Stimulated activated naive CD8-positive, alpha-beta T cell treated with anti-CD3 and anti-CD28 coated beads, Interleukin-15, amount 100 ng/mL, for 72 hours (primary cell): ENCODE data around the gene ARHGEF35.
A peak's percentile ranks its signal among the peaks of the same experiment; 100 is the strongest.
"Not testable (repeated sequence)": the region's sequence is repeated elsewhere in the genome, so short reads cannot be mapped to it uniquely, and the experiment has no call there.

Experiments used
- ATAC-seq: fragments of 150-1000 bp; cut with Tn5 transposase; 2 replicates; pipeline ENCODE4 v1.10.0; 2021; ENCODE audit warnings: mild to moderate bottlenecking, moderate library complexity
- DNase-seq, 2 donors: peaks; one replicate each; pipeline ENCODE4 v3.0.0; 2021 to 2022
- H3K27ac Mint-ChIP-seq, 2 donors: one replicate each; pipeline ENCODE4 v1.8.0; 2022; ENCODE audit warnings: mild to moderate bottlenecking in 2 of 2, mixed read lengths in 2 of 2, moderate library complexity in 2 of 2
- H3K27me3 Mint-ChIP-seq: one replicate; pipeline ENCODE4 v1.8.0; 2022; ENCODE audit warnings: mixed read lengths
- H3K4me1 Mint-ChIP-seq: one replicate; pipeline ENCODE4 v1.8.0; 2022; ENCODE audit warnings: mild to moderate bottlenecking, mixed read lengths
- H3K4me3 Mint-ChIP-seq, 2 donors: one replicate each; pipeline ENCODE4 v1.8.0; 2022; ENCODE audit warnings: mild to moderate bottlenecking in 2 of 2, mixed read lengths in 2 of 2, moderate library complexity in 1 of 2
- H3K9me3 Mint-ChIP-seq, 2 donors: one replicate each; pipeline ENCODE4 v1.8.0; 2022; ENCODE audit warnings: mixed read lengths in 2 of 2

Gene ARHGEF35

DNA sequence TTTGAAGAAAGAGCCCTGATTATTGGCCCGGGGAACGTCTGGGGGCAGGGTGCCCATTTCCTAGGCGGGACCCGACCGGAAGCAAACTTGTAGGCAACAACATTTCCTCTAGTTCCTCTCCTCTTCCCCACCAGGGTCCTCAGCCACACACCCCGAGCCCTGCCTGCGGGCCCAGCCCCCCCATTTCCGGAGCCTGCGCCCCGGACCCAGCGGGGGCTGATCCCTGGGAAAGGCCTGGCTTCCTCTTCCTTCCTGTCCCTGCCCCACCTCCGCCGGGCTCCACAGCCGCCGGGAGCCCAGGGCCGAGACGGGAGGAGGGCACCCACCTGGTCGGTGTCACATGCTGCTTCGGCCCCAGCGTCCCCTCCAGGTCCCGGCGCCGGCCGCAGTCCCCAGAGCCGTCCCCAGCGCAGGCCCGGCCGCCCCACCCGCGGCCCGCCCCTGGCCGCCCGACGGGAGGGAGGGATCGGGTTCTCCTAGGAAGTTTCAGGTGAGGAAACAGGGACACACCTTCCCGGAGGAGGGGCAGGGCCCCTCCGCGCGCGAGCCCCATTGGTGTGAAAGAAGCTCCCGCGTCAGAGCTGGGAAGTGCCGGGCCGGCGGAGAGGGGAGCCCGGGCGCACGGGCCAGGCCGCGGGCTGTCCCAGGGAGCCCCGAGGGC is at the start of gene ARHGEF35:
ARHGEF35 (minus strand) TSS at position 622 of the 661 bp plus-strand sequence. CDS start 7,450 bp downstream, outside the sequence.
- peak within 1 kb of the TSS in 1 of 2 donors; percentile 61 for H3K4me3 Mint-ChIP-seq
- H3K27me3 Mint-ChIP-seq, DNase-seq, H3K27ac Mint-ChIP-seq, H3K9me3 Mint-ChIP-seq, H3K4me1 Mint-ChIP-seq: not testable (repeated sequence)
- peak; percentile 82 for ATAC-seq

DNA sequence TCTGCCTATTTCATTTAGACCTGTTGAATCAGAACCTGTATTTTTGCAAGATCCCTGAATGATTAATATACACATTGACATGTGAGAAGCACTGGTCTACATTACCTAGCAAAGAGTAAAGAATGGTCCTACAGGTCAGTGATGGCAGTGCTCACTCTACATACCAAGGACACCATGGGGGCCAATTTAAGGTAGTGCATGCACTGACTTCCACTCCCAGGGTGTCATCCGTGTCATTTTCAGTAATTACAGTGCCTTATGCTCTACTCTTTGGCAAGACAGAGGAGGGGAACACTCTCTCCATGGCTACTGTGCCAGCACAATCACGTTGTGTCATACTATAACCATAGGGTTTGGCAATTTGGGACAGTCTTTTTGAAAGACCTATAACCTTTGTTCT is 49.7 kb upstream of the ARHGEF35 start:
- H3K4me1 Mint-ChIP-seq, H3K27ac Mint-ChIP-seq, H3K9me3 Mint-ChIP-seq, DNase-seq, H3K4me3 Mint-ChIP-seq, ATAC-seq, H3K27me3 Mint-ChIP-seq: not testable (repeated sequence)

DNA sequence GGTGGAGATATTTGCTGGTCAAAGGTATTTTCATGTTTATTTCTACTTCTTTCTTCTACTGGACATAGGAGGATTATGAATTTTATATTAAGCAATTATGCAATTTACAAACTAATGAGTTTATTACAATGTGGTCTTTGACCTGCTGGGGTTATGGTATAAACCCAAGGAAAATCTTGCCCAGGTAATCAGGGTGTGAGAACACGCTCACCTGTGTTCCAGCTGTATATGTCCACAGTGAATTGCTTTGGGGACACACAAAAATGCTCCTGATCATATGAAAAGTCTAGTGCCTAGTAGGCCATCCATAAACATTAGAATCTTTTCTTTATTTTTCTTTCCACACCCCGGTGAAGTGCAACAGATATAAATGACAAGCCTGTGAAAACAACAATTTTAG is 43.7 kb upstream of the ARHGEF35 start, which contains the start of gene OR2A42:
OR2A42 (minus strand) TSS at position 241 of the 400 bp plus-strand sequence. CDS start 6,762 bp downstream, outside the sequence.
- not testable (repeated sequence) for H3K4me1 Mint-ChIP-seq, H3K27me3 Mint-ChIP-seq, DNase-seq, H3K4me3 Mint-ChIP-seq, ATAC-seq, H3K9me3 Mint-ChIP-seq, H3K27ac Mint-ChIP-seq

DNA sequence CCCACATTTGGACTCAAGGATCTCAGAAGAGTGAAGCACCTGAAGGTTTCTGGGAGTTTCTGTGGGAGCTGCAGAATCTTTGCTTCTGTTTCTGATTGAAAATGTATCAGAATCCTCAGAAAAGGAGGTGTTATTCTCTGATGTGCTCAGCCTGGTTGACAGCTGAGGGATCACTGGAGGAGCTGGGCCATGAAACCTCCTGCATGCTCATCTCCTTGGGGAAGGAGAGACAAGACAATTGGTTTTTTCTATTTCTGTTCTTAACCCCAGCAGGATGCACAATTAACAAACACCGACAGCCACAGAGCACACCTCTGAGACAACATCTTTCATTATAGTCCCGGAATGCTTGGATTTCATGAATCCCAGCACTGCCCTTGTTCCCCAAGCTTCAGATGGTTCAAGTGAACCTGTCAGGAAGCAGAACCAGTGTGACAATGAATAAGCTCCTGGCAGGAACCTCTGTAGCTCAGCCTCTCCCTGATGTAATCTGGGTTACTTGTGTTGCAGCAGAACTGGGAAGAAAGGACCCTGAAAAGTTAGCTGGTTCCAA is 43.0 kb upstream of the ARHGEF35 start:
- H3K27ac Mint-ChIP-seq, DNase-seq, ATAC-seq, H3K9me3 Mint-ChIP-seq, H3K27me3 Mint-ChIP-seq, H3K4me3 Mint-ChIP-seq, H3K4me1 Mint-ChIP-seq: not testable (repeated sequence)

DNA sequence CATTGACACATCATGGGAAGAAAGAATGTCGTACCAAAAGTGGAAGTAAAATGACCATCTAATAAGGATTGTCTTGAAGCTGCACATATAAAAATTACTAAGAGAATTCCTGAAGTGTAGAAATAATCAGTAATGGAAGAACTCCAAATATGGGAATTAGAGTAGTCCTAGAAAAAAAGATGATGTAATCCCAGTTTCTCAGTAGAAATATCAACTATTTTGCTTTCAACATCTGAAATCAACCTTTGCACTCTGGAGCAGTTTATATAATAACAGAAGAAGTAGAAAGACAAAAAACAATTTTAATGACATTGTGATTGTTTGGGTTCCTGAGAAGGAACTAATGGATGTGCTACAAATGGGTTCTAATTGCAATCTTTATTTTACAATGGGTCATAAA is 37.4 kb upstream of the ARHGEF35 start:
- not testable (repeated sequence) for H3K9me3 Mint-ChIP-seq, DNase-seq, H3K4me1 Mint-ChIP-seq, H3K27ac Mint-ChIP-seq, ATAC-seq, H3K4me3 Mint-ChIP-seq, H3K27me3 Mint-ChIP-seq

- not testable (repeated sequence) for DNase-seq, H3K4me1 Mint-ChIP-seq, H3K9me3 Mint-ChIP-seq, H3K4me3 Mint-ChIP-seq, H3K27me3 Mint-ChIP-seq, H3K27ac Mint-ChIP-seq, ATAC-seq
These were observed 35.4 kb upstream of the ARHGEF35 start for GRCh38 chr7:144231027-144231426.

DNA sequence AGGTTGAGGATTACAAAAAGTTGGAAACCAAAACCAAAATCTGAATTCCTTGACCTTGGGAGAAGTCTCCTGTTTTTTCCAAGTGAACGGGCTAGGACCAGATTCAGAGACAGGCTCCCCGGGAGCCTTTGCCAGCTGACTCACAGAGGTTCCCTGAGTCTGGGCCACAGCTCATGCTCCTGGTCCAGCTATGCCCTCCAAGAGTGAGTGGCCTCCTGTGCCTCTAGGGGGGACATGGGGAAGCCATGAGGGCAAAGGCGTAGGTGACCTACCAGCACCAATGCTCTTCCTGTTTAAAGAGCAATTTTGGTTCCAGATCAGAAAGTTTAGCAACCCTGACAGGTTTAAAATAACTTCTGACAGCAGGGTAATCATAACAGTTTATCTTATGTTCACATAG is 33.2 kb upstream of the ARHGEF35 start:
- ATAC-seq, DNase-seq, H3K4me1 Mint-ChIP-seq, H3K9me3 Mint-ChIP-seq, H3K4me3 Mint-ChIP-seq, H3K27me3 Mint-ChIP-seq, H3K27ac Mint-ChIP-seq: not testable (repeated sequence)

DNA sequence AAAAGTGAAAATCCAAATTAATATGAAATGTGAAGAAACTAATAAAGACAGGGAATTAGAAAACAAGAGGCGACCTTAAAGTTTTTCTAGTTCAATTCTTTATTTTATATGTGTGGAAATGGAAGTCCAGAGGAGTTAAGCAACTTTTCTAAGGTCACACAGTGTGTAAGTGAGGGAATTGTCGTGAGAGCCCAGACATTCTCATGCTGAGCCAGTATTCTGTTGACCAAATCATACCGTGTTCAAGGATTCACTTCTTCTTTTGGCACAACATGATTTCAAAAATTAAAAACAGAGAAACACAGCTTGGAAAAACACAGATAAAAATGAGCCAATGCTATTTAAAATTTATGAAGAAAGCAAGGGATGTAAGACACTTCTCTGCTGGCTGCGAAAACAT is 31.2 kb upstream of the ARHGEF35 start:
- ATAC-seq, H3K27ac Mint-ChIP-seq, DNase-seq, H3K4me1 Mint-ChIP-seq, H3K9me3 Mint-ChIP-seq, H3K4me3 Mint-ChIP-seq, H3K27me3 Mint-ChIP-seq: not testable (repeated sequence)

GRCh38 chr7:144223675-144224074 is 28.0 kb upstream of the ARHGEF35 start:
- not testable (repeated sequence) for H3K4me3 Mint-ChIP-seq, H3K9me3 Mint-ChIP-seq, ATAC-seq, H3K4me1 Mint-ChIP-seq, H3K27me3 Mint-ChIP-seq, H3K27ac Mint-ChIP-seq, DNase-seq

DNA sequence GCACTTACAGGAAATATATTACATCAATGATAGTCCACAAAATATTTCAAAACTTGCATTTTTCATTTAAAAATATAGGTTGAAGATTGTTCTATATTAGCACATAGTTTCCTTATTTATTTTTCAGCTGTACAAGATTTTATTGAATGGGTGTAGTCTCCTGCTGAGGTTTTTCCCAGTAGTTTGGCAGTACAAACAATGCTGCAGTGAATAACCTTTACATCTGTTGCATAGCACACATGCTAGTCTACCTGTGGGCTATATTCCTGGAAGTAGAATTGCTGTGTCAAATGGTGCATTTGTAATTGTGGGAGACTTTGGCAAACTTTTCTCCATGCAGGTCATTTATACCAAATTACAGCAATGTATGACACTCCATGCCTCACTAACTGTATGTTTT is 24.9 kb upstream of the ARHGEF35 start:
- DNase-seq, H3K4me1 Mint-ChIP-seq, H3K27me3 Mint-ChIP-seq, H3K4me3 Mint-ChIP-seq, H3K27ac Mint-ChIP-seq, ATAC-seq, H3K9me3 Mint-ChIP-seq: not testable (repeated sequence)

DNA sequence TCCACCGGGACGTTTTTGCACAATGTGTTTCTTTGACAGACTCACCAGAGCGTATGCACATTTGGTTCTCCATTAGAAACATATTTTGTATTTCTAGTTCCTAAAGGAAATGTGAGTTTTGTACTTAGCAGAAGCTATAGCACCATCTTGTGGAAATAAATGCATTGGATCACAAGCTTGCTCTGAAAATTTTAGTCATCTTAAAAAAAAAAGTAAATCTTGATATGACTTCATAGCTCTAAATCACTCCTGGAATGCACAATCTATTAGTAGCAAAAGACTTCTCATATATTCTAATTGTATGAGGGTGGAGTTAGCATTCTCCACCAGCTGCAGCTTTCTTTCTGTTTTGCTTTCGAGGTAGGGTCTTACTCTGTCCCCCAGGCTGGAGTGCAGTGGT is 23.5 kb upstream of the ARHGEF35 start:
- not testable (repeated sequence) for H3K27ac Mint-ChIP-seq, H3K4me3 Mint-ChIP-seq, H3K9me3 Mint-ChIP-seq, DNase-seq, H3K4me1 Mint-ChIP-seq, H3K27me3 Mint-ChIP-seq
- peak; percentile 35 for ATAC-seq

- not testable (repeated sequence) for ATAC-seq, H3K9me3 Mint-ChIP-seq, H3K4me3 Mint-ChIP-seq, H3K27ac Mint-ChIP-seq, H3K4me1 Mint-ChIP-seq, H3K27me3 Mint-ChIP-seq, DNase-seq
These were observed 22.9 kb upstream of the ARHGEF35 start for GRCh38 chr7:144218581-144218980.

DNA sequence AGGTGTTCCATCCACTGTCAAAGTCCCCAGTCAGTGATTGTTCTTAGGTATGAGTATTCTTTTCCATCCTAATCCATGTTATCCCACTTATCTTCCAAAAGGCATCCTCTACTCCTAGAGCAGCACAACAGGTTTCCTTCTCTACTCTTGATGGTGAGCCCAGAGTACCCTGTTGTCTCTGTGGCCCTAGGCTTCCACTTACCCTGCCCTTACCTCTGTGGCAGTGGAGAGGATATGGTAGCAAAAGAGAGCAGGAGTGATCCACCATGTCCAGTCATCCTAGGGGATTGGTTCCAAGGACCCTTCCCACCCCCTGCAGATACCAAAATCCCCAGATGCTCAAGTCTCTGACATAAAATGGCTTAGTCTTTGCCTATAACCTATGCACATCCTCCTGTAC is 21.6 kb upstream of the ARHGEF35 start:
- H3K4me1 Mint-ChIP-seq, H3K27ac Mint-ChIP-seq, H3K9me3 Mint-ChIP-seq, DNase-seq, H3K27me3 Mint-ChIP-seq, ATAC-seq, H3K4me3 Mint-ChIP-seq: not testable (repeated sequence)

DNA sequence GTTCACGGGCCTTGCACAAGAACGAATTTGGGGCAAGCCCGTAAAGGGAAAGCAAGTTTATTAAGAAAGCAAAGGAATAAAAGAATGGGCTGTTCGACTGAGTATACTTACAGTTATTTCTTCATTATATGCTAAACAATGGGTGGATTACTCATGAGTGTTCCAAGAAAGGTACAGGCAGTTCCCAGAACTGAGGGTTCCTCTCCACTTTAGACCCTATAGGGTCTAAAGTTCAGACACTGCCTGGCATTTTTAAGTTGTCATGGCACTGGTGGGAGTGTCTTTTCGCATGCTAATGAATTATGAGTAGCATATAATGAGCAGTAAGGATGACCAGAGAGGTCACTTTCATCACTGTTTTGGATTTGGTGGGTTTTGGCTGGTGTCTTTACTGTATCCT is 9.7 kb upstream of the ARHGEF35 start:
- H3K27ac Mint-ChIP-seq, H3K9me3 Mint-ChIP-seq: not testable (repeated sequence)
- peak; percentile 48 for ATAC-seq

DNA sequence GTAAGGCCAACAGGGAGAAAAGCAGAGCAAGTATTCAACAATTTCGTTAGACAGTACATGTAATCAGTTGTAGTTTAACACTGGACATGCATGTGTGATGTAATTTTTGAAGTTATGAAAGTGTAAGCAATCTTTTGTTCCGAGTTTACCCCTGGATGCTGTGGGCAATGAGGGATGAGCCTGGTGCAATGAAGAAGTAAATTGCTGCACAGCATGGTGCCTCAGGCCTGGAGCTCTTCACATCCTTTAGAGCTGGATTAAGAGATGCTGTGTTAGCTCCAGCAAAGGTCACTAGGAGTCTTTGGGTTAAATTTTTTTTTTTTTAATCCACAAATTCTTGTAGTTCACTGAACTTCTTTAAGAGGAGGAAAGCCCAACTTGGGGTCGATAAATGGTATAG is 7.5 kb upstream of the ARHGEF35 start:
- H3K4me1 Mint-ChIP-seq, H3K27ac Mint-ChIP-seq, H3K4me3 Mint-ChIP-seq, H3K9me3 Mint-ChIP-seq, H3K27me3 Mint-ChIP-seq, ATAC-seq, DNase-seq: not testable (repeated sequence)

More for the DNA sequence above, 9.7 kb upstream of the ARHGEF35 start:
- H3K4me1 Mint-ChIP-seq, H3K4me3 Mint-ChIP-seq, H3K27me3 Mint-ChIP-seq, DNase-seq: not testable (repeated sequence)

GRCh38 chr7:144201978-144202377 is 6.3 kb upstream of the ARHGEF35 start:
- H3K27ac Mint-ChIP-seq, DNase-seq, H3K4me1 Mint-ChIP-seq, H3K27me3 Mint-ChIP-seq, H3K9me3 Mint-ChIP-seq, H3K4me3 Mint-ChIP-seq: not testable (repeated sequence)
- peak; percentile 94 for ATAC-seq

- H3K4me1 Mint-ChIP-seq, ATAC-seq, H3K27ac Mint-ChIP-seq, H3K9me3 Mint-ChIP-seq, H3K27me3 Mint-ChIP-seq, DNase-seq, H3K4me3 Mint-ChIP-seq: not testable (repeated sequence)
These were observed 3.3 kb upstream of the ARHGEF35 start for GRCh38 chr7:144198934-144199333.
